Gastroesophageal sphincter (tissue), 4 donors: ENCODE results near the gene ADPRHL1. TPM values are rescaled to one million over a fixed set of nuclear protein-coding genes. Genes with fewer than 3 reads are reported as not detected.
"Not testable (repeated sequence)": the region's sequence is repeated elsewhere in the genome, so short reads cannot be mapped to it uniquely, and the experiment has no call there.

Experiments
- ATAC-seq: fragments of 150-250 bp; one replicate; pipeline ENCODE4 v1.9.1; 2016; ENCODE audit warnings: mild to moderate bottlenecking, moderate library complexity
- H3K27ac ChIP-seq, 4 donors: fragments of 200-600 bp; sonication (generic) in 3 of 4; 1 replicate in 3 of 4; 2 replicates in 1 of 4; pipeline ENCODE4 v1.5.1; 2016 to 2019
- H3K27me3 ChIP-seq: fragments of 200-600 bp; sonication (generic); one replicate; pipeline ENCODE4 v1.5.1; 2019
- H3K36me3 ChIP-seq, 2 donors: fragments of 200-600 bp; sonication (generic); one replicate each; pipeline ENCODE4 v1.5.1; 2019; ENCODE audit warnings: control low read depth in 1 of 2
- H3K4me1 ChIP-seq, 3 donors: fragments of 200-600 bp; sonication (generic); 1 replicate in 2 of 3; 2 replicates in 1 of 3; pipeline ENCODE4 v1.5.1; 2016 to 2019; ENCODE audit warnings: control low read depth in 2 of 3
- H3K4me3 ChIP-seq, 2 donors: fragments of 200-600 bp; sonication (generic); one replicate each; pipeline ENCODE4 v1.5.1; 2019; ENCODE audit warnings: mild to moderate bottlenecking in 1 of 2, moderate library complexity in 1 of 2
- H3K9me3 ChIP-seq, 3 donors: fragments of 200-600 bp; sonication (generic); one replicate each; pipeline ENCODE4 v1.5.1; 2017 to 2019; ENCODE audit warnings: control low read depth in 2 of 3
- CTCF ChIP-seq, 4 experiments: fragments of 200-600 bp in 2 of 4; fragments of 450-650 bp in 2 of 4; sonication (generic) in 1 of 4; IDR thresholded peaks; one replicate each; pipeline ENCODE4 v1.5.1; 2017 to 2019; ENCODE audit warnings: antibody characterized with exemption in 4 of 4, mild to moderate bottlenecking in 2 of 4, moderate library complexity in 2 of 4
- EP300 ChIP-seq: sonication (generic); formaldehyde crosslinking; IDR thresholded peaks from one replicate; pipeline ENCODE4 v1.6.1; 2017; ENCODE audit warnings: antibody characterized with exemption, mild to moderate bottlenecking
- POLR2A ChIP-seq, 2 donors: fragments of 450-650 bp; IDR thresholded peaks; one replicate each; pipeline ENCODE4 v1.6.1; 2017; ENCODE audit warnings: antibody characterized with exemption in 2 of 2, mild to moderate bottlenecking in 2 of 2, moderate library complexity in 1 of 2
- POLR2AphosphoS5 ChIP-seq: sonication (generic); formaldehyde crosslinking; IDR thresholded peaks from one replicate; pipeline ENCODE4 v1.6.1; 2017; ENCODE audit warnings: antibody characterized with exemption
- WGBS, 2 donors: methylation state at CpG; one replicate each; pipeline ENCODE4 v1.1.5; 2018; ENCODE audit warnings: low coverage in 1 of 2; 5-methylcytosine and 5-hydroxymethylcytosine counted together
- total RNA-seq, 4 donors: library from RNA; depleted of rRNA; stranded (reverse); fragments of >200 nt; gene quantifications; one replicate each; pipeline ENCODE4 v1.1.0, GENCODE V29; 2016

The ADPRHL1 gene
- total RNA-seq, 4 donors from 2014 or later: 4.7 to 33.8 (median 8.9) TPM

- Histone ChIP-seq H3K4me3 (no peak overlapping the region), H3K27ac (no peak overlapping the region), H3K4me1 (no peaks in the 10 kb centered on the region), H3K36me3 (no peaks in the 10 kb centered on the region), H3K27me3 (peaks cover 16% of the 10 kb centered on the region), H3K9me3 (no peaks in the 10 kb centered on the region)
- no peak for ATAC-seq
- WGBS, 2 donors: 20% methylated on average over 1 of the region's 13 CpGs; no CpG with 5 or more reads in 1 of the 2 donors
- TF ChIP-seq EP300 (no peak), POLR2AphosphoS5 (no peak), POLR2A (IDR thresholded peaks at IDR 0.05) (no peak), CTCF (IDR thresholded peaks at IDR 0.05) (no peak)
These were observed 82.2 kb downstream of the ADPRHL1 start for GRCh38 chr13:113371061-113371460.

- TF ChIP-seq CTCF (IDR thresholded peaks at IDR 0.05): no peak
- TF ChIP-seq EP300: no peak
- 92 to 93% methylated on average over 2 to 5 of the region's 10 CpGs for WGBS, 2 donors
- peaks cover 11% of the 10 kb centered on the region for H3K27me3 ChIP-seq
These were observed 83.4 kb downstream of the ADPRHL1 start for GRCh38 chr13:113369881-113370280.

GRCh38 chr13:113369189-113369588, 84.1 kb downstream of the ADPRHL1 start:
- no peak for ATAC-seq
- Histone ChIP-seq H3K27me3 (peaks cover 4% of the 10 kb centered on the region), H3K27ac (no peak overlapping the region), H3K36me3 (no peaks in the 10 kb centered on the region), H3K9me3 (no peaks in the 10 kb centered on the region), H3K4me1 (peaks cover 0 to 14% (median 0%) of the 10 kb centered on the region in 3 donors), H3K4me3 (no peak overlapping the region)
- 88 to 89% methylated on average over 11 to 17 of the region's 29 CpGs for WGBS, 2 donors
- TF ChIP-seq CTCF (IDR thresholded peaks at IDR 0.05) (no peak), EP300 (no peak), POLR2AphosphoS5 (no peak), POLR2A (IDR thresholded peaks at IDR 0.05) (no peak)

More at GRCh38 chr13:113369881-113370280, 83.4 kb downstream of the ADPRHL1 start:
- Histone ChIP-seq H3K27ac (no peak overlapping the region), H3K9me3 (no peaks in the 10 kb centered on the region), H3K36me3 (no peaks in the 10 kb centered on the region), H3K4me3 (no peak overlapping the region), H3K4me1 (peaks cover 0 to 9% (median 0%) of the 10 kb centered on the region in 3 donors)
- no peak for ATAC-seq

DNA sequence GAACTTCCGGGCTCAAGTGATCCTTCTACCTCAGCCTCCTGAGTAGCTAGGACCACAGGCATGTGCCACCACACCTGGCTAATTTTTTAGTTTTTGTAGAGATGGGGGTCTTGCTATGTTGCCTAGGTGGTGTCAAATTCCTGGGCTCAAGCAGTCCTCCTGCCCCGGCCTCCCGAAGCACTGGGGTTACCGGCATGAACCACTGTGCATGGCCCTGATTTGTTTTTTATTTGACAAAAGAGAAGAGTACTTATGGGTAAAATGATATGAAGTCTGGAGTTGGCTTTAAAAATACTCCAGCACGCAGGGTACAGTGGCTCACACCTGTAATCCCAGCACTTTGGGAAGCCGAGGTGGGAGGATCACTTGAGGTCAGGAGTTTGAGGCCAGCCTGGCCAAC, 84.9 kb downstream of the ADPRHL1 start:
- ATAC-seq, H3K27me3 ChIP-seq, H3K36me3 ChIP-seq, H3K4me3 ChIP-seq, H3K27ac ChIP-seq, H3K9me3 ChIP-seq: not testable (repeated sequence)
- peaks cover 0 to 20% (median 0%) of the 10 kb centered on the region in 3 donors for H3K4me1 ChIP-seq
- 82 to 87% methylated on average over 3 to 4 of the region's 6 CpGs for WGBS, 2 donors

DNA sequence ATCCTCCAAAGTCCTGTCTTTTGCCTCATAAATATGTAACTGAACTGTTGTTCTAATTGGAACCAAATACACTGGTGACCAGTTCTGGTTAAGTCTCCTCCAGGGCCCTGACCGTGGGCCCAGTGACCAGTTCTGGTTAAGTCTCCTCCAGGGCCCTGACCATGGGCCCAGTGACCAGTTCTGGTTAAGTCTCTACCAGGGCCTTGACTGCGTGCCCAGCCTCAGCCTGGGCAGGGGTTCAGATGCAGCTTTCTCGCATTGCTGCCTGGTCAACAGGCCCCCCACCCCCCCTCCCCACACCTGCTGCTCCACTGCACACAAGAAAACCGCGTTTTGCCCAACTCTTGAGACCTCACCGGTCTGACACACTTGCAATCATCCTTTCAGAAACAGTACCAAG, 85.5 kb downstream of the ADPRHL1 start:
- Histone ChIP-seq H3K27ac (no peak overlapping the region), H3K27me3 (no peaks in the 10 kb centered on the region), H3K4me3 (no peak overlapping the region), H3K4me1 (peaks cover 0 to 26% (median 3%) of the 10 kb centered on the region in 3 donors), H3K9me3 (no peaks in the 10 kb centered on the region), H3K36me3 (no peaks in the 10 kb centered on the region)
- no peak for TF ChIP-seq POLR2AphosphoS5
- no peak for TF ChIP-seq EP300
- no peak for TF ChIP-seq POLR2A (IDR thresholded peaks at IDR 0.05)
- TF ChIP-seq CTCF (IDR thresholded peaks at IDR 0.05): no peak
- no peak for ATAC-seq
- 71 to 100% methylated on average over 1 to 2 of the region's 6 CpGs for WGBS, 2 donors
